ENCODE measurements around the gene OR51M1.

OR51M1 gene

GRCh38 chr11:5421811-5422210, 38.2 kb downstream of the OR51M1 start, which contains the start of gene OR51Q1:
Gene OR51Q1 (plus strand): TSS chr11:5422111. CDS start chr11:5422201, 90 bp downstream.
- no peaks in the 10 kb centered on the region for H3K36me3 ChIP-seq (ENCODE audit: insufficient read depth, low read length)
- DNase-seq (ENCODE audit: low read depth, low spot score) = no peak
- no peak within 1 kb of the TSS for H3K9ac ChIP-seq (ENCODE audit: insufficient read length)
- H3K4me3 ChIP-seq = no peak within 1 kb of the TSS
- TF ChIP-seq EZH2 (IDR thresholded peaks at IDR 0.05) (no peak), POLR2AphosphoS5 (IDR thresholded peaks at IDR 0.05; ENCODE audit: borderline replicate concordance, low read depth, low read length) (no peak), FOXP2 (optimal IDR thresholded peaks at IDR 0.05; ENCODE audit: control extremely low read depth, extremely low read length, insufficient read depth) (no peak)
- no peaks in the 10 kb centered on the region for H3K9me3 ChIP-seq (ENCODE audit: low read depth, low read length)
- no peak within 1 kb of the TSS for H3K27ac ChIP-seq

DNA sequence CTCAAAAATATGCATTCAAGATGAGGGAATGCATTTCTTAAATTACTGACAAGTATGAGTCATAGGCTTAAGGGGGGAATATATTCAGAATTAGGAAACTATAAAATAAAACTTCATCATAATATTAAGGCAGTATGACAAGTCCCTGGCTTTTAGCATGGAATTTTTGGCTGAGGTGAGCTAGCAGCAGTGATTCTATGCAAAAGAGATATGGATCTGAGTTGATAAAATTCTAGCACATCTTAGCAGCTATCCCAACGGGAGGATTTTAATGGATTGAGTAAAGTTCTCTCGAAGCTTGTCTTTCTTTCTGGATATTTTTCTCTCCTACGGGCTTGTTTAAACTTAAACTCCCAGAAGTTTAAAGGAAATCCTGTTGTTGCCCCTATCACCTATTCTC, 39.5 kb downstream of the OR51M1 start:
- no peak overlapping the region for H3K27ac ChIP-seq
- TF ChIP-seq FOXP2 (optimal IDR thresholded peaks at IDR 0.05; ENCODE audit: control extremely low read depth, extremely low read length, insufficient read depth) = no peak
- no peak for TF ChIP-seq POLR2AphosphoS5 (IDR thresholded peaks at IDR 0.05; ENCODE audit: borderline replicate concordance, low read depth, low read length)
- no peak for TF ChIP-seq EZH2 (IDR thresholded peaks at IDR 0.05)
- no peak for DNase-seq (ENCODE audit: low read depth, low spot score)
- H3K4me3 ChIP-seq = no peak overlapping the region
- H3K36me3 ChIP-seq (ENCODE audit: insufficient read depth, low read length) = no peaks in the 10 kb centered on the region
- H3K9me3 ChIP-seq (ENCODE audit: low read depth, low read length) = no peaks in the 10 kb centered on the region
- H3K9ac ChIP-seq (ENCODE audit: insufficient read length) = no peak overlapping the region

- no peak within 1 kb of the TSS for H3K9ac ChIP-seq (ENCODE audit: insufficient read length)
- H3K36me3 ChIP-seq (ENCODE audit: insufficient read depth, low read length) = no peaks in the 10 kb centered on the region
- no peak for TF ChIP-seq POLR2AphosphoS5 (IDR thresholded peaks at IDR 0.05; ENCODE audit: borderline replicate concordance, low read depth, low read length)
- no peak for TF ChIP-seq FOXP2 (optimal IDR thresholded peaks at IDR 0.05; ENCODE audit: control extremely low read depth, extremely low read length, insufficient read depth)
- no peak for TF ChIP-seq EZH2 (IDR thresholded peaks at IDR 0.05)
- H3K9me3 ChIP-seq (ENCODE audit: low read depth, low read length) = no peaks in the 10 kb centered on the region
- DNase-seq (ENCODE audit: low read depth, low spot score) = no peak
- no peak within 1 kb of the TSS for H3K4me3 ChIP-seq
- no peak within 1 kb of the TSS for H3K27ac ChIP-seq
Observed at GRCh38 chr11:5441414-5441813, 57.8 kb downstream of the OR51M1 start, which contains the start of gene OR51I1. Gene OR51I1 (minus strand): TSS chr11:5441514. CDS start chr11:5441514, 0 bp downstream.

Measured in SK-N-MC (cell line).